ENCODE results near the gene MPHOSPH10.

GRCh38 chr2:71101656-71102055 lies 28.8 kb upstream of the MPHOSPH10 start:
- TF ChIP-seq CTCF (conservative IDR thresholded peaks at IDR 0.05; ENCODE audit: low read depth, low read length) = no peak
- no peak for TF ChIP-seq EZH2 (IDR thresholded peaks at IDR 0.05; ENCODE audit: low read length, unreplicated experiment)

Measured in PC-3 (cell line).